Sciatic nerve (tissue), 2 donors: ENCODE results near the gene FOXR1. TPM values are rescaled to one million over a fixed set of nuclear protein-coding genes. Genes with fewer than 3 reads are reported as not detected.
"Not testable (repeated sequence)": the region's sequence is repeated elsewhere in the genome, so short reads cannot be mapped to it uniquely, and the experiment has no call there.

Source experiments
- ATAC-seq: fragments of 200-7000 bp; cut with Tn5 transposase; one replicate; pipeline ENCODE4 v1.9.1; 2020; ENCODE audit warnings: mild to moderate bottlenecking, moderate library complexity
- DNase-seq: peaks from one replicate; pipeline ENCODE4 v3.0.0-alpha.2; 2020; ENCODE audit warnings: low spot score
- intact Hi-C: fragments of 100-400 bp; cut with DNase I; formaldehyde crosslinking; loops from one replicate; pipeline ENCODE4 v1.14.2; 2022
- total RNA-seq: library from RNA; stranded (reverse); fragmentation: NEBNext Ultra II Directional; extraction: Animal tissue kit (Norgen Biotek cat#: 25700); gene quantifications from one replicate; pipeline ENCODE4 v1.2.1, GENCODE V29; 2021
- donor health status: DM: no; HTN: no; CAD: no.
- donor health status: DM: no; HTN: no; CAD: no.

Gene FOXR1
- total RNA-seq, 1 donor from 2014 or later, result not detected

DNA sequence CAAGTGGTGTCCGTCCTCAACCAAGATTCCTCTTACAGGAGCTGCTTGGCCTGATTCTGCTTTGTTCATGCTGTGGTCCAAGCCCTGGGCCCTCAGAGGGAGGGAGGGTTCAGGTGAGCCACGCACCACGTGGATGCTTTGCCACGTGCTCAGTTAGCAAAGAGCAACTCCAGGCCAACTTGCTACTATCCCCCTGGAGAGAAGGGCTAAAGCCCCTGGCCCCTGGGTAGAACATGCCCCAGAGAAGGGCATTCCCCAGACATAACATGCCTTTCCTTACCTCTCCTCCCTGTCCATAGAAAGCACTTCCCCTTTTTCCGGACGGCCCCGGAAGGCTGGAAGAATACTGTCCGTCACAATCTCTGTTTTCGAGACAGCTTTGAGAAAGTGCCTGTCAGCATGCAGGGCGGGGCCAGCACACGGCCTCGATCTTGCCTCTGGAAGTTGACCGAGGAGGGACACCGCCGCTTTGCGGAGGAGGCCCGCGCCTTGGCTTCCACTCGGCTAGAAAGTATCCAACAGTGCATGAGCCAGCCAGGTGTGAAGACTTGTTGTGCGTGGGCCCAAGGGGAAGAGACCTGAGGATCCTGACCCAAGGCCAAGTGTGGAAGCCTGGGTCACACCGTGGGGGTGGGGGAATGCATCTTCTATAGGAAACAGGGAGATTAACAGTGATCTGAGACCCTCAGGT lies 8.8 kb downstream of the FOXR1 start:
- DNase-seq (peak; percentile 70), ATAC-seq (peak; percentile 82)
- intact Hi-C loops, result no loop called here

DNA sequence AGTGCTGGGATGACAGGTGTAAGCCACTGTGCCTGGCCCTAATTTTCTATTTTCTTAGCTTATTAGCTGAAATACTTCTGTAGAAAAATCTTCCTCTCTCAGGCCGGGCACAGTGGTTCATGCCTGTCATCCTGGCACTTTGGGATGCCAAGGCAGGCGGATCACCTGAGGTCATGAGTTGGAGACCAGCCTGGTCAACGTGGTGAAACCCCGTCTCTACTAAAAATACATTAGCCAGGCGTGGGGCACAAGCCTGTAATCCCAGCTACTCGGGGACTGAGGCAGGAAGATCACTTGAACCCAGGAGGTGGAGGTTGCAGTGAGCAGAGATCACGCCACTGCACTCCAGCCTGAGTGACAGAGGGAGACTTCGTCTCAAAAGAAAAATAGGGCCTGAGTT lies 12.8 kb downstream of the FOXR1 start:
- ATAC-seq, intact Hi-C loops: not testable (repeated sequence)

DNA sequence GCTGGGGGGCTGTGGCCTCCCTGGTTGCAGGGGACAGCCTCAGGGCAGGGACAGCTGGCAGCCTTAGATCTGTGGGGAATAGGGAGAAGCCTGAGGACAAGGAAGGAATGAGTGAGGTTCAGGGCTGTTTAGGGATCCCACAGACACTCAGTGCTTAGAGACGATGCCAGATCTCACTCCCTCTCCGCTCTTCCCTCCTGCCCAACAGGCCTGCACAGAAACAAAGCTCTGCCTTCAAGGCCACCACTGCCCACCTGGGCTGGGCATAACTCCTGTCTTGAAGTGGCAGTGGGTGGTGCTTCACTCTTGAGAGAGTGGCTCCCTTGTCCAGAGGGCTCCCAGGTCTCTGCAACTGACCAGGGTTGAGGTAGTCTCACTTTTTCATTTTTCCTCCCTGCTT lies 13.3 kb downstream of the FOXR1 start:
- ATAC-seq, result no peak
- intact Hi-C loops, result no loop called here
- no peak for DNase-seq

More for the DNA sequence above, 12.8 kb downstream of the FOXR1 start:
- not testable (repeated sequence) for DNase-seq

DNA sequence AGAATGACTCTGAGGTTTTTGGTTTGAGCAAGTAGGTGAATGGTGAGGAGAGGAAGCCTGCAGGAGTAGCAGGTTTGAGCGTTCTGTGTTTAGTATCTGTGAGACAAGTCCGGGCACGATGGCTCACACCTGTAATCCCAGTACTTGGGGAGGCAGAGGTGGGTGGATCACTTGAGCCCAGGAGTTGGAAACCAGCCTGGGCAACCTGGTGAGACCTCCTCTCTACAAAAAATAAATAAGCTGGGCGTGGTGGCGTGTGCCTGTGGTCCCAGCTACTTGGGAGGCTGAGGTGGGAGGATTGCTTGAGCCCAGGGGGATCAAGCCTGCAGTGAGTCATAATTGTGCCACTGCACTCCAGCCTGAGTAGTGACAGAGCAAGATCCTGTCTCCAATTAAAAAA lies 16.7 kb downstream of the FOXR1 start:
- DNase-seq, result no peak
- no peak for ATAC-seq
- intact Hi-C loops, result no loop called here

DNA sequence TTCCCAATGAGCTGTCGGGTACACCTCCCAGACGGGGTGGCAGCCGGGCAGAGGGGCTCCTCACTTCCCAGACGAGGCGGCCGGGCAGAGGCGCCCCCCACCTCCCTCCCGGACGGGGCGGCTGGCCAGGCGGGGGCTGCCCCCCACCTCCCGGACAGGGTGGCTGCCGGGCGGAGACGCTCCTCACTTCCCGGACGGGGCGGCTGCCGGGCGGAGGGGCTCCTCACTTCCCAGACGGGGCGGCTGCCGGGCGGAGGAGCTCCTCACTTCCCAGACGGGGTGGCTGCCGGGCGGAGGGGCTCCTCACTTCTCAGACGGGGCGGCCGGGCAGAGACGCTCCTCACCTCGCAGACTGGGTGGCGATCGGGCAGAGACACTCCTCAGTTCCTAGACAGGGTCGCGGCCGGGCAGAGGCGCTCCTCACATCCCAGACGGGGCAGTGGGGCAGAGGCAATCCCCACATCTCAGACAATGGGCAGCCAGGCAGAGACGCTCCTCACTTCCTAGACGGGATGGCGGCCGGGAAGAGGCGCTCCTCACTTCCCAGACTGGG lies 20.0 kb downstream of the FOXR1 start:
- intact Hi-C loops, DNase-seq, ATAC-seq: not testable (repeated sequence)

DNA sequence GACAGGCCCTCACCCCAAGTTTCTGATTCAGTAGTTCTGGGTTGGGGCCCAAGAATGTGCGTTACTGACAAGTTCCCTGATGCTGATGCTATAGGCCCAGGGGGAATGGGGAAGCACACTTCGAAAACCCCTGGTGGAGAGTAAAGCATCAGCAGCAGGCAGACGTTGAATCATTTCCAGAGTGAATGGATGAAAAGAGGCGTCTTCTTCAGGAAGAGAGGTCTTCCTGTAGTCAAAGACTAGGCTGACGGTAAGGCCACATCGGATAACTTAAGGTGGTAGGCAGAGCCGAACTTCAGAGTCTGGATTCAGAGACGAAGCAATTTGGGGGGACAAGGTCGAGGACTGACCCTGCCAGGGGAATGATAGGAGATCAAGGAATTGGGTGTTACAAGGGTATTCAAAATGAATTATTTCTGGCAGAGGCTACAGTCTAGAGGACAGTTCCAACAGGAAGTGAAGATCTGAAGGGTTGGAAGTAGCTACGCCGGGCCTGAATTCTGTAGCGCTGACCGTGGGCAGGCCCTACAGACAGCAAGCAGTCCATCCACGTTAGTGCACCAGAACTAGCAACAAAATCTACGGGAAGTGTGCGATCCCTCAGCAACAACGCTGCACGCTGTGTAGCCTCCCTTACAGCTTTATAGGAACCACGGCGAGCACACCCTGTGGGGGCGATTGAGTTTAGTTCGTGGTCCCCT lies 25.5 kb downstream of the FOXR1 start:
- DNase-seq (no peak), ATAC-seq (peak; percentile 53)
- intact Hi-C loops, result no loop called here

DNA sequence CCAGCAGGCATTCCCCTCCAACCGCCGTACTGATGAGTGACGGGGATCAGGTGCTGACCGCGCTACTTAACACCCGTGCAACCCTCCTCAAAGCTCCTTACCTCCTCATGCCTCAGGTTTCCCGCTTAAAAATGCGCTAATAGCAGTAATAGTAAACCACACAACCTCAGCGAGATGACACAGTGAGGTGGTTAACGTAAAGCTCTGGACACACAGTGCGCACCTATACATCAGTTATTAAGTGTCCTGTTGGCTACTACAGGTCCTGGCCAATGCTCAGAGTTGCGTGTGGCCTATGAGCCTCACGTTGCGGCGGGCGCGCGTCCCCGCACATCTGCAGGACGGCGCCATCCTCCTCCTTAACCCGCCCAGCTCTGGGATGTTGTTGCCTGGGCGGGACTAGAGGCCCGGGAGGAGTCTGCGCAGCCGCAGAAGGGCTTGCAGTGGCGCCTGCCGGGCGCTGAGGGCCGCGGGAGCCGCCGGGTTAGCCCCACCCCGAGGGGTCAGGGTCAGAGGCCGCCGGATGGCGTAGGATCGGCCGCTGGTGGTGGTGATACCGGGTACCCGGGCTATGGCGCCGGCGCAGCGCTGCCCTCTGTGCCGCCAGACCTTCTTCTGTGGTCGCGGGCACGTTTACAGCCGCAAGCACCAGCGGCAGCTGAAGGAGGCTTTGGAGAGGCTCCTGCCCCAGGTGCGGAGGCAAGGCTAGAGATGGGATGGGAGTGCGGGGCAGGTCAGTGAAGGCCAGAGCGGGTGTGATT lies 26.2 kb downstream of the FOXR1 start, which contains the start of gene CENATAC:
TSS of gene CENATAC (plus strand) at position 512 of the 761 bp plus-strand sequence. CDS start at position 572, 60 bp downstream.
- ATAC-seq (peak; percentile 99), DNase-seq (peak; percentile 97)
- intact Hi-C loops, result no loop called here

DNA sequence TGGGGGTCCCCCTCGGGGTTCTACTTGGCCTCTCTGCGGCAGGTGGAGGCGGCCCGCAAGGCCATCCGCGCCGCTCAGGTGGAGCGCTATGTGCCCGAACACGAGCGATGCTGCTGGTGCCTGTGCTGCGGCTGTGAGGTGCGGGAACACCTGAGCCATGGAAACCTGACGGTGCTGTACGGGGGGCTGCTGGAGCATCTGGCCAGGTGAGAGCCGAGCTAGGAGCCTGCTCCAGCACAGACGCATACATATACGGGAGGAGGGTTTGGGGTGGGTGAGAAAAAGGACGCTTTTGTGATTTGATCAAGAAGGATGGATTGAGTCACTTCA lies 26.8 kb downstream of the FOXR1 start:
- DNase-seq, result no peak
- ATAC-seq, result peak; percentile 25
- intact Hi-C loops, result no loop called here

DNA sequence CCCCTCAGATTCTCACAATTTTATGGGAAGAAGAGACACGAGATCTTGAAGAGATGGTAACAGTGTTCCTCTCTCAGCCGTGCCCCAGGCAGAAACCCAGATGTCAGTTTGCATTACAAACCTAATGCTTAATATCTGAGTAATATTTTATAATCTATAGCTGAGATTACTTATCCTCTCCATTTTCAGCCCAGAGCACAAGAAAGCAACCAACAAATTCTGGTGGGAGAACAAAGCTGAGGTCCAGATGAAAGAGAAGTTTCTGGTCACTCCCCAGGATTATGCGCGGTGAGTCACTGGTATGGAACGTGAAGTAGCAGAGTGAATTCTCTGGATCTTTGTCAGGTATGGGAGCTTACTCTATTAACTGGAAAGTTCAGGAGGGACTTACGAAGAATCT lies 27.3 kb downstream of the FOXR1 start:
- no peak for DNase-seq
- ATAC-seq, result no peak
- intact Hi-C loops, result no loop called here

DNA sequence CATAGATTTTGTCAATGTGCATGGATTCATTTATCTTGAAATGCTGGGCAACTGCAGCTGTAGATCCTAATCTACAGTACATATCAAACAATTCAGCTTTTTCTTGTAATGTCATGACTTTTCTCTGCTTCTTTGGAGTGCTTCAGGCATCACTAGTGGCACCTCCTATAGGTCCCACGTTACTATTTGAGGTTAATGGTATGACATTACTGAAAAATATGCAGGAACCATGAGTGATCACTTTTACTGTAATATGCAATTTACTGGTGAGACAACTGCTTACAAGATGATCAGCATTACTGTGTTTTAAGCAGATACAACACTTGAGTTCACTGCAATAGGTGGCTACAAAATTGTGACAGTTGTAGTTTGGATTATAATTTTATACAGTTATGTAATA lies 29.3 kb downstream of the FOXR1 start:
- ATAC-seq (no peak), DNase-seq (no peak)
- intact Hi-C loops, result no loop called here

DNA sequence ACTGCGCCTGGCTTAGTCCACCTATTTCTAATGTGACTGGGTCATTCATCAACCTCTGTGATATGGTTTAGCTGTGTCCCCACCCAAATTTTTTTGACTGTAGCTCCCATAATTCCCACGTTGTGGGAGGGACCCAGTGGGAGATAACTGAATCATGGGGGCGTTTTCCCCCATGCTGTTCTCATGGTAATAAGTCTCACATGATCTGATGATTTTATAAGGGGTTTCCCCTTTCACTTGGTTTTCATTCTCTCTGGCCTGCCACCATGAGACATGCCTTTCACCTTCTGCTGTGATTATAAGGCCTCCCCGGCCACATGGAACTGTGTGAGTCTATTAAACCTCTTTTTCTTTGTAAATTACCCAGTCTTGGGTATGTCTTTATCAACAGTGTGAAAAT lies 35.1 kb downstream of the FOXR1 start:
- no peak for DNase-seq
- no peak for ATAC-seq
- intact Hi-C loops, result no loop called here

DNA sequence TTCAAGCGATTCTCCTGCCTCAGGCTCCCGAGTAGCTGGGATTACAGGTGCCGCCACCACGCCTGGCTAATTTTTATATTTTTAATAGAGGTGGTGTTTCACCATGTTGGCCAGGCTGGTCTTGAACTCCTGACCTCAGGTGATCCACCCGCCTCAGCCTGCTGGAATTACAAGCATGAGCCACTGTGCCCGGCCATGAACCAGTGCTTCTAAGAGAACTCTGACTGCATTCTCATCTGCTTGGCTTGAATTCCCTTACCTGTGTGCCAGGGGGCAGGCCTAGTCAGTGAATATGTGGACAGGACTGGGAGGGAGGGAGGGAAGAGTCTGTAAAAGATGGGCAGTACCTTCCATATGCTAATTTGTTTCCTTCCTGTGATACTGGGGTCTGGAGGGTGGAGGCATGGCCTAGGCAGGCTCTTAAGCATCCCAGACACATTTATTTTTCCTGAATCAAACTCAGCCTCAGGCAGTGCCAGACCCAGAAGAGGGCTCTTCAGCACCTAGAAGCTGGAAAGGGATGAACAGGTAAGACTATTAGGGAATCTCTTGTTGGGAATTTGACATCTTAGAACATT lies 40.0 kb downstream of the FOXR1 start:
- intact Hi-C loops, result no loop called here
- ATAC-seq (no peak), DNase-seq (no peak)

DNA sequence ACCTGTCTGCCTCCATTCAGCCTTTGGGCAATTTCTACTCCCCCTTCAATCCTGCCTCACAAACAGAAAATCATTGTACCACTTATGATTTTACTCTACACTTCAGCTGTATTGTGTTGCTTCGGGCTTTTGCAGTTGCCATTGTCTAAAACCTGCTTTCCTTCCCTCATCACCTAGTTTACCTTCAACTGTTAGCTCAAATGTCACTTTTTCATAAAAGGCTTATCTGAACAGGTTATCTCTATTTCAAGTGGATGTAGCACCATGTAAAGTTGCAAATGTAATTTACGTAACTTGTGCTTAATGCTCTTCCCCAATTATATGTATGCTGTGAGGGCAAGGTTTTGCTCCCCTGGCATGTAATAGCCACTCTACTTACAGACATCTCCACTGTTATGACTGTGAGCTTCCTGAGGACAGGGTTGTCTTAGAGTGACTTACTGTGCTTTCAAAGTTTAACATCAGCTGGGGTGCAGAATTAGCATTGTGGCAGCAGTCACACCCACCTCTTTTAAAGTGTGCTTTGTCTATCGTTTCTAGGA lies 41.1 kb downstream of the FOXR1 start:
- intact Hi-C loops, result no loop called here
- no peak for ATAC-seq
- no peak for DNase-seq

DNA sequence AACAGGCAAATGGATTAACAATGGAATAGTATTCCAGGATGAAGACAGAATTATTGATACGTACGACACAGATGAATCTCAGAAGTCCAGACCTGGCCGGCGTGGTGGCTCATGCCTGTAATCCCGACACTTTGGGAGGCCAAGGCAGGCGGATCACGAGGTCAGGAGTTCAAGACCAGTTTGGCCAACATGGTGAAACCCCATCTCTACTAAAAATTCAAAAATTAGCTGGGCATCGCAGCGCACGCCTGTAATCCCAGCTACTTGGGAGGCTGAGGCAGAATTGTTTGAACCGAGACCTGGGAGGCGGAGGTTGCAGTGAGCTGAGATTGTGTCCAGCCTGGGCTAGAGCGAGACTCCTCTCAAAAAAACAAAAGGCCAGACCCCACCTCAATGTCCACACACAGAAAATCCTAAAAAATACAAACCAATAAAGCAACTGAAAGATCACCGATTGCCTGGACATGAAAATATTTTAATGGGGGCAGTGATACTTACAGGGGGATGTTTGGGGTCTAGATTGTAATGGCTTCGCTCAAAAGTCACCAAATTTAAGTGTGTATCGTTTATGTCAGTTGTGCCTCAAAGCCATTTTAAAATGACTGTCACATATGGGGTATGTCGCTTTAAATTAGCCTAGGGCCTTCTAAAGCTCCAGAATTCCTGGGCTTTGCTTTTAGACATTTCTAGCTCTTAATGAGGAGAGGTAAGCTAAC lies 42.8 kb downstream of the FOXR1 start:
- DNase-seq (no peak), ATAC-seq (no peak)
- intact Hi-C loops, result no loop called here

DNA sequence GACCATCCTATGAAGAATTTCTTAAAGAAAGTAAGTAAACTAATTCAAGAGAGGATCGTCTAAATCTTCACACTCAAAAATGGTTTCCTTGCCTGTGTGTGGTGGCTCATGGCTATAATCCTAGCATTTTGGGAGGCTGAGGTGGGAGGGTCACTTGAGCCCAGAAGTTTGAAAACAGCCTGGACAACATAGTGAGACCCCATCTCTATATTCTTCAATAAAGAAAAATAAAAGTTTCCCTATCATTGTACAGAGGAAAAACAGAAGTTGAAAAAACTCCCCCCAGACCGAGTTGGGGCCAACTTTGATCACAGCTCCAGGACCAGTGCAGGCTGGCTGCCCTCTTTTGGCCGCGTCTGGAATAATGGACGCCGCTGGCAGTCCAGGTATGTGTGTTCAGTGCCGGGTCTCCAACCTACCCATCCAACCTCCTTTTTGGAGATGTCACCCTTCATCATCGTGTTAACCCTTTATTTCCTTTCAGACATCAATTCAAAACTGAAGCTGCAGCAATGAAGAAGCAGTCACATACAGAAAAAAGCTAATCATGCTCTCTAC lies 43.6 kb downstream of the FOXR1 start:
- intact Hi-C loops, result no loop called here
- ATAC-seq, result no peak
- DNase-seq, result no peak

DNA sequence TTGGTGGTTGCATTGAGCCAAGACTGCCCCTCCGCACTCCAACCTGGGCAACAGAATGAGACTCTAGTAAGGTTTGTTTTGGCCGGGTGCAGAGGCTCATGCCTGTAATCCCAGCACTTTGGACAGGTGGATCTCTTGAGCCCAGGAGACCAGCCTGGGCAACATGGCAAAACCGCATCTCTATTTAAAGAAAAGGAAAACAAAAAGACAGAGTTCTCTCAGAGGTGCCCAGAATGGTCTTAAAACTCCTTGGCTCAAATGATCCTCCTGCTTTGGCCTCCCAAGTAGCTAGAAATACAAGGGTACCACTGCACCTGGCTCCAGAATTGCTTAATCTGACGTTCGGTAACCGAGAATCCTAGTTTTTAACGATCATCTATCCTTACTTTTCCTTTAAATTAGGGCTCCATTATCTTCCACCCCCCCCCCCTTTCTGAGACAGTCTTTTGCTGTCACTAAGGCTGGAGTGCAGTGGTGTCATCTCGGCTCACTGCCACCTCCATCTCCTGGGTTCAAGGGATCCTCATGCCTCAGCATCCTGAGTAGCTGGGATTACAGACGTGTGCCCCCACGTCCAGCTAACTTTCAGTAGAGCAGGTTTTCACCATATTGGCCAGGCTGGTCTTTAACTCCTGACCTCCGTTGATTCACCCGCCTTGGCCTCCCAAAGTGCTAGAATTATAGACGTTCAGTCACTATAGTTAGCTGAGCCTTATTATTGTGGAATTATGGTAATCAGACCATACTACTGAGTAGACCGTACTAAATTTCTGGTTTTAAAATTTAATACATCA lies 44.9 kb downstream of the FOXR1 start:
- ATAC-seq (no peak), DNase-seq (no peak)
- intact Hi-C loops, result no loop called here

DNA sequence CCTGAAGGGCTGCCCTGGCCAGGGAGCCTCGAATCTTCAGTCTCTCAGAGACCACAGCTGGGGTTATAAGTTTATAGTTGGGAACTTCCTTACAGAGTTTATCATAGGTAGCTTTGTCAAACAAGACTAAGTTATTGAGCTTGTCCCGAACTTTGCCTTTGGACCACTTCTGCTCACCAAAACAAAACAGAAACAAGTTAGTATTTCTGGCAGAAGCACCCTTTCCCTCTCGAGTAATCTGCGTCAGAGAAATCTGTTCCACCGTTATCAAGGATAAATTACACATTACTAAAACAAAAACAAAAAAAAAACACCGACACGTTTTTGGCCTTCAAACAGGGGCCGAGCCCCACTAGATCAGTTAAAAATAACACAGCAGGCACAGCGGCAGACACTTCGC lies 45.8 kb downstream of the FOXR1 start:
- intact Hi-C loops, result not testable (repeated sequence)

More for the DNA sequence above, 45.8 kb downstream of the FOXR1 start:
- ATAC-seq, DNase-seq: not testable (repeated sequence)
